ENCODE measurements around the gene TDO2. TPM values are rescaled to one million over a fixed set of nuclear protein-coding genes. Genes with fewer than 3 reads are reported as not detected.

TDO2 gene
- total and polyA plus RNA-seq, 2 of the 13 experiments (the other 11 are each of a cell fraction or from before 2014, with no cell fraction given) = not detected

GRCh38 chr4:155950461-155950860 lies 47.0 kb downstream of the TDO2 start:
- DNase-seq (ENCODE audit: low spot score) = no peak
- Histone ChIP-seq H4K20me1 (ENCODE audit: insufficient read depth, low read length) (no peaks in the 10 kb centered on the region), H3K4me3 (replicated peaks in 1 of 3; ENCODE audit: insufficient read depth in 1 of 3, low read depth in 2 of 3, low read length in 3 of 3) (no peak overlapping the region), H2AFZ (ENCODE audit: low read length) (no peak overlapping the region), H3K4me2 (ENCODE audit: low read depth, low read length) (no peak overlapping the region), H3K36me3 (replicated peaks in 1 of 2; ENCODE audit: control insufficient read depth in 1 of 2, insufficient read depth in 2 of 2, low read length in 2 of 2) (no peaks in the 10 kb centered on the region), H3K27me3 (ENCODE audit: control insufficient read depth in 1 of 2, insufficient read depth in 2 of 2, low read length in 2 of 2) (no peaks in the 10 kb centered on the region), H3K27ac (ENCODE audit: extremely low read length, insufficient read depth, low read length) (no peak overlapping the region), H3K4me1 (ENCODE audit: insufficient read depth, low read length) (peaks cover 24% of the 10 kb centered on the region), H3K9ac (ENCODE audit: insufficient read depth, low read depth, low read length) (no peak overlapping the region), H3K9me3 (ENCODE audit: low read length) (no peaks in the 10 kb centered on the region), H3K79me2 (ENCODE audit: insufficient read depth, low read length) (no peaks in the 10 kb centered on the region)
- BruUV-seq (replicated peaks) = no TSS peak
- in situ Hi-C loops (cut with HindIII; ENCODE audit: extremely low pct_ligation_motif_present, low pct_unique_long_range_greater_than_20kb) = no loop called here
- no peak for TF ChIP-seq ZUFSP (CRISPR knock-in tag; IDR thresholded peaks at IDR 0.05; ENCODE audit: borderline replicate concordance)
- TF ChIP-seq ZBTB42 (CRISPR knock-in tag; IDR thresholded peaks at IDR 0.05) = no peak
- TF ChIP-seq CHD4 (IDR thresholded peaks at IDR 0.05; ENCODE audit: borderline replicate concordance, low read length) = no peak
- no peak for TF ChIP-seq MTF1 (CRISPR knock-in tag; IDR thresholded peaks at IDR 0.05)
- no peak for TF ChIP-seq PRDM15 (CRISPR knock-in tag; IDR thresholded peaks at IDR 0.05)
- TF ChIP-seq ZKSCAN8 (CRISPR knock-in tag; IDR thresholded peaks at IDR 0.05; ENCODE audit: borderline replicate concordance) = no peak
- no peak for TF ChIP-seq DMAP1 (CRISPR knock-in tag; IDR thresholded peaks at IDR 0.05)
- TF ChIP-seq MZF1 (CRISPR knock-in tag; IDR thresholded peaks at IDR 0.05; ENCODE audit: borderline replicate concordance) = no peak
- TF ChIP-seq ZNF552 (CRISPR knock-in tag; IDR thresholded peaks at IDR 0.05; ENCODE audit: borderline replicate concordance) = no peak
- no peak for TF ChIP-seq IKZF4 (CRISPR knock-in tag; IDR thresholded peaks at IDR 0.05; ENCODE audit: borderline replicate concordance, low read depth, not compliant biosample characterization)
- TF ChIP-seq ZNF292 (CRISPR knock-in tag; IDR thresholded peaks at IDR 0.05; ENCODE audit: borderline replicate concordance, low read depth) = no peak
- TF ChIP-seq ZSCAN25 (CRISPR knock-in tag; IDR thresholded peaks at IDR 0.05) = no peak
- no peak for ATAC-seq
- CTCF ChIA-PET (ENCODE audit: low intra/inter-chr PET ratio, low total read pairs) = no interaction called here
- no peak for FAIRE-seq
- WGBS (ENCODE audit: low lambda C conversion rate) = 47% methylated on average over 5 of the region's 6 CpGs
- POLR2A ChIA-PET = no interaction called here
- intact Hi-C loops (cut with micrococcal nuclease; ENCODE audit: unreplicated experiment) = no loop called here

Data from HepG2 (cell line).